Loucy (cell line): ENCODE measurements around the gene CD58.

Experiments
- H2AFZ ChIP-seq: fragments of 200-600 bp; sonication (generic); 2 replicates; pipeline ENCODE4 v1.6.0; 2016; ENCODE audit warnings: antibody characterized with exemption, mild to moderate bottlenecking, low read length, moderate library complexity
- H3F3A ChIP-seq: fragments of 200-600 bp; 2 replicates; pipeline ENCODE4 v1.6.0; 2016; ENCODE audit warnings: antibody characterized with exemption, low read depth, mild to moderate bottlenecking
- H3K27me3 ChIP-seq: fragments of 200-600 bp; sonication (generic); 2 replicates; pipeline ENCODE4 v1.6.1; 2014; ENCODE audit warnings: low read length, mild to moderate bottlenecking; ENCODE audit not compliant: insufficient read depth, poor library complexity, severe bottlenecking
- H3K36me3 ChIP-seq: fragments of 200-600 bp; sonication (generic); 2 replicates; pipeline ENCODE4 v1.6.1; 2016; ENCODE audit warnings: low read length; ENCODE audit not compliant: insufficient read depth
- H3K4me1 ChIP-seq: fragments of 200-600 bp; sonication (generic); 2 replicates; pipeline ENCODE4 v1.5.1; 2014; ENCODE audit warnings: low read length, mild to moderate bottlenecking; ENCODE audit not compliant: insufficient read depth, poor library complexity, severe bottlenecking
- H3K4me2 ChIP-seq: fragments of 200-600 bp; sonication (generic); 2 replicates; pipeline ENCODE4 v1.6.0; 2014; ENCODE audit warnings: antibody characterized with exemption, low read length, low read depth, mild to moderate bottlenecking; ENCODE audit not compliant: poor library complexity, severe bottlenecking
- H3K4me3 ChIP-seq: fragments of 200-600 bp; sonication (generic); 2 replicates; pipeline ENCODE4 v1.5.1; 2014; ENCODE audit warnings: low read length, mild to moderate bottlenecking, mixed read lengths; ENCODE audit not compliant: poor library complexity, severe bottlenecking
- H3K79me2 ChIP-seq: fragments of 200-600 bp; sonication (generic); 2 replicates; pipeline ENCODE4 v1.6.1; 2014; ENCODE audit warnings: low read length; ENCODE audit not compliant: insufficient read depth
- H3K9ac ChIP-seq: fragments of 200-600 bp; sonication (generic); 2 replicates; pipeline ENCODE4 v1.6.0; 2014; ENCODE audit warnings: mild to moderate bottlenecking, low read depth, low read length, moderate library complexity; ENCODE audit not compliant: poor library complexity, severe bottlenecking
- H3K9me2 ChIP-seq: fragments of 200-600 bp; sonication (generic); replicated peaks from 2 replicates; pipeline ENCODE4 v1.6.1; 2016; ENCODE audit warnings: low read depth, low read length, mixed read lengths
- H3K9me3 ChIP-seq: fragments of 200-600 bp; sonication (generic); 2 replicates; pipeline ENCODE4 v1.6.1; 2014; ENCODE audit warnings: mild to moderate bottlenecking, antibody characterized with exemption, low read length, low read depth; ENCODE audit not compliant: insufficient read depth
- H4K20me1 ChIP-seq: fragments of 200-600 bp; sonication (generic); 2 replicates; pipeline ENCODE4 v1.6.0; 2014; ENCODE audit warnings: antibody characterized with exemption, low read length, mild to moderate bottlenecking; ENCODE audit not compliant: insufficient read depth, poor library complexity, severe bottlenecking
- EZH2phosphoT487 ChIP-seq: fragments of 200-600 bp; IDR thresholded peaks from 2 replicates; pipeline ENCODE4 v1.6.1; 2018; ENCODE audit warnings: antibody characterized with exemption, mild to moderate bottlenecking, moderate library complexity, borderline replicate concordance
- TF ChIP-seq, protein P1 (sequence below): fragments of 200-600 bp; sonication (generic); conservative IDR thresholded peaks from 2 replicates; pipeline ENCODE4 v1.5.1; 2014; ENCODE audit warnings: mild to moderate bottlenecking, antibody characterized with exemption, low read length

The CD58 gene

DNA sequence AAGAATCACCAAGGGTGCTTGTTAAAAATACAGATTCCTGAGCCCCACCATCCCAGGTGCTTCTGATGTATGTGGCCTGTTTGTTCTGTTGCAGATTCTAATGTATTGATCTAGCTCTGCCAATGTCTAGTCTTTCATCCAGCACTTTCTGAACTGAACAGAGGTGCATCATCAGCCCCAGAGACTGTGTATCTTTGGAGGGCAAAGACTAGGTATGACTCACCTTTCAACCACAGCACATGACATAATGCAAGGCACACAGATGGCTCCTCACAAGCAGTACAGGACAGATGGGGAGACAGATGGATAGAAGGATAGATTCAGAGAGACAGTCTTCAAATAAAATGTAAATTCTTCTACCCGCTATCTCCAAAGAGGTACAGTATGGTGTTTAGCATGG lies 32.3 kb downstream of the CD58 start:
- Histone ChIP-seq H3K27me3 (no peaks in the 10 kb centered on the region), H3K9me3 (no peaks in the 10 kb centered on the region), H3K4me1 (peaks cover 10% of the 10 kb centered on the region), H3K9ac (no peak overlapping the region), H2AFZ (no peak overlapping the region), H3K4me2 (no peak overlapping the region), H3K36me3 (peaks cover 69% of the 10 kb centered on the region), H4K20me1 (peaks cover 3% of the 10 kb centered on the region), H3K9me2 (no peaks in the 10 kb centered on the region), H3K79me2 (no peaks in the 10 kb centered on the region), H3K4me3 (no peak overlapping the region), H3F3A (no peaks in the 10 kb centered on the region)
- TF ChIP-seq, protein P1, sequence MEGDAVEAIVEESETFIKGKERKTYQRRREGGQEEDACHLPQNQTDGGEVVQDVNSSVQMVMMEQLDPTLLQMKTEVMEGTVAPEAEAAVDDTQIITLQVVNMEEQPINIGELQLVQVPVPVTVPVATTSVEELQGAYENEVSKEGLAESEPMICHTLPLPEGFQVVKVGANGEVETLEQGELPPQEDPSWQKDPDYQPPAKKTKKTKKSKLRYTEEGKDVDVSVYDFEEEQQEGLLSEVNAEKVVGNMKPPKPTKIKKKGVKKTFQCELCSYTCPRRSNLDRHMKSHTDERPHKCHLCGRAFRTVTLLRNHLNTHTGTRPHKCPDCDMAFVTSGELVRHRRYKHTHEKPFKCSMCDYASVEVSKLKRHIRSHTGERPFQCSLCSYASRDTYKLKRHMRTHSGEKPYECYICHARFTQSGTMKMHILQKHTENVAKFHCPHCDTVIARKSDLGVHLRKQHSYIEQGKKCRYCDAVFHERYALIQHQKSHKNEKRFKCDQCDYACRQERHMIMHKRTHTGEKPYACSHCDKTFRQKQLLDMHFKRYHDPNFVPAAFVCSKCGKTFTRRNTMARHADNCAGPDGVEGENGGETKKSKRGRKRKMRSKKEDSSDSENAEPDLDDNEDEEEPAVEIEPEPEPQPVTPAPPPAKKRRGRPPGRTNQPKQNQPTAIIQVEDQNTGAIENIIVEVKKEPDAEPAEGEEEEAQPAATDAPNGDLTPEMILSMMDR, result no peak
- TF ChIP-seq EZH2phosphoT487, result no peak

DNA sequence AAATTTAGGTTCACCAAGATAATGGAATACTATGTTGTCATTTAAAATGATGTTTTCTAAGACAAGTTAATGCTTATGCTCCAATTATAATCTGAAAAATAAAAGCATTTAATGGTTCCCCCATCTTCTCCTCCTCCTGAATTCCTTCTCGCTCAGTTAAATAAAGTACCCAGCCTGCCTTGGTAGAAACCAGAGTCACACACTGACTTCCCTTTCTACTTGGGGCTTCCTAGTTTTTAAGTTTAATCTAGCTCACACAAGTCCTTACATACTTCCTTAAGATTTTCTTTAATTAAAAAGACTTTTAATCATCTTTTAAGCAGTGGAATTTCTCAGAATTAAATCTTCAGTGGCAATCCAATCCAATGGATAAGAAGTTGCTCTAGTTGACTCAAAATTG lies 32.9 kb downstream of the CD58 start:
- H3K9me3 ChIP-seq, result no peaks in the 10 kb centered on the region
- no peak overlapping the region for H3K4me3 ChIP-seq
- TF ChIP-seq, protein P1, result no peak
- TF ChIP-seq EZH2phosphoT487, result no peak
- no peaks in the 10 kb centered on the region for H3K27me3 ChIP-seq
- H4K20me1 ChIP-seq, result peaks cover 3% of the 10 kb centered on the region
- H3K4me2 ChIP-seq, result no peak overlapping the region
- H3K79me2 ChIP-seq, result no peaks in the 10 kb centered on the region
- peaks cover 10% of the 10 kb centered on the region for H3K4me1 ChIP-seq
- peaks cover 69% of the 10 kb centered on the region for H3K36me3 ChIP-seq
- no peak overlapping the region for H3K9ac ChIP-seq
- no peaks in the 10 kb centered on the region for H3F3A ChIP-seq
- no peak overlapping the region for H2AFZ ChIP-seq
- H3K9me2 ChIP-seq, result no peaks in the 10 kb centered on the region

DNA sequence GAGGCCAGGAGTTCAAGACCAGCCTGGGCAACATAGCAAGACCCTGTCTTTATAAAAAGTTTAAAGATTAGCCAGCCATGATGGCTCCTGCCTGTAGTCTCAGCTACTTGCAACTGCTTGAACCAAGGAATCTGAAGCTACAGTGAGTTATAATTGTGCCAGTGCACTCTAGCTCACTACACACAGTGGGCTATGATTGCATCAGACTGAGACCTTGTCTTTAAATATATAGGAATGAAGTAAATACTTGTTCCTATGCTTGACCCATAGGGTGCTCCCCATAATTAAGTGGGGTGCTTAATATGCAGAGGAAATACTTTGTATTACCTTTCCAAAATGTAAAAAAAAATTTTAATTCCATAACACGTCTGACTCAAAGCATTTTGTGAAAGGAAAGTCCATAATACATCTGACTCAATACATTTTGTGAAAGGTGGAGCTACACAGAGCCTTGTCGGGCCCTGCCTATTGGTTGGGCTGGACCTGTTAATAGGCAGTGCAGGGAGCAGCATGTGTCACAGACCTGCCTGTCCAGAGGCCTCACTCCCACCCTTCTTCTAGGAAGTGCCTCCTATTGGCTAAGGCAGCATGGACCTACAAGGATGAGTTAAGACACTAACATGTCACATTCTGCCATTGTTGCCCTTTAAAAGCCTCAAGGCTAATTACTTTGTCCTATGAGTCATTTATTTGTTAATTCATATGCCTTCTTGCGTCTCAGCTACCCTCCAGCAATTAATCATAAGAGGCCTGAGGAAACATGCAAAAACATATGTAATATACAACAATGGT lies 33.6 kb downstream of the CD58 start:
- Histone ChIP-seq H3K4me1 (peaks cover 10% of the 10 kb centered on the region), H3K9me3 (no peaks in the 10 kb centered on the region), H3K9me2 (no peaks in the 10 kb centered on the region), H3K79me2 (no peaks in the 10 kb centered on the region), H2AFZ (no peak overlapping the region), H3K4me2 (no peak overlapping the region), H4K20me1 (peaks cover 3% of the 10 kb centered on the region), H3F3A (no peaks in the 10 kb centered on the region), H3K4me3 (no peak overlapping the region), H3K27me3 (no peaks in the 10 kb centered on the region), H3K9ac (no peak overlapping the region), H3K36me3 (peaks cover 67% of the 10 kb centered on the region)
- TF ChIP-seq, protein P1, result no peak
- no peak for TF ChIP-seq EZH2phosphoT487
